ACC112 (cell line): ENCODE data around the gene EML4.

Experiments
- H2AFZ ChIP-seq: fragments of 200-600 bp; sonication (generic); one replicate; pipeline ENCODE4 v1.6.0; 2017; ENCODE audit warnings: antibody characterized with exemption, low read length; ENCODE audit not compliant: unreplicated experiment
- H3K27ac ChIP-seq: fragments of 200-600 bp; sonication (generic); 2 replicates; pipeline ENCODE4 v1.5.1; 2014; ENCODE audit warnings: low read depth, mild to moderate bottlenecking, antibody characterized with exemption, low read length, moderate library complexity
- H3K27me3 ChIP-seq: fragments of 200-600 bp; sonication (generic); 2 replicates; pipeline ENCODE4 v1.6.1; 2014; ENCODE audit warnings: mild to moderate bottlenecking, antibody characterized with exemption, low read length, moderate library complexity, mixed read lengths; ENCODE audit not compliant: insufficient read depth
- H3K36me3 ChIP-seq: fragments of 200-600 bp; sonication (generic); 2 replicates; pipeline ENCODE4 v1.6.1; 2016; ENCODE audit warnings: mild to moderate bottlenecking, antibody characterized with exemption, low read length, moderate library complexity, mixed read lengths; ENCODE audit not compliant: insufficient read depth
- H3K4me1 ChIP-seq: fragments of 200-600 bp; sonication (generic); one replicate; pipeline ENCODE4 v1.6.1; 2016; ENCODE audit warnings: low read length, mixed read lengths; ENCODE audit not compliant: insufficient read depth, unreplicated experiment, control insufficient read depth
- H3K4me3 ChIP-seq: fragments of 200-600 bp; sonication (generic); 2 replicates; pipeline ENCODE4 v1.5.1; 2014; ENCODE audit warnings: mild to moderate bottlenecking, low read depth, low read length
- H3K79me2 ChIP-seq: fragments of 200-600 bp; sonication (generic); one replicate; pipeline ENCODE4 v1.6.0; 2016; ENCODE audit warnings: low read length; ENCODE audit not compliant: control insufficient read depth, unreplicated experiment, insufficient read depth

EML4 gene

DNA sequence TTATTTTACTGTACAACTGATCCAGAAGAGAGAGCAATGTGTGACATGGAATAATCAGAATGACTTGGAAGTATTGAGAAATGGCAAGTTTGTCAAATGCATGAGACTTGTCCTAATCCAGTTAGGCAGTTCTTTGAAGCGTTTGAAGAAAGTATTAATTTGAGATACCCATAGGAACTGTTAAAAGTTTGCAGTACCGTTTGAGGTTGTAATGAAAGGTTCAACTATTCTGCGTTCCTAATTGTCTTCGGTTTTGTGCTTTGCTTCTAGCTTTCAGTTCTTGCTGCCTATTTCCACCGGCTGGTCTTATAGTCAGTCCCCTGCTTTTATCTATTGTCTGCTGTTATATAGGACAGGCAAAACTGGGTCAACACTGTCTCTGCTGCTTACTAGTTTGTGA lies 150.1 kb downstream of the EML4 start:
- peaks cover 17% of the 10 kb centered on the region for H3K4me1 ChIP-seq

DNA sequence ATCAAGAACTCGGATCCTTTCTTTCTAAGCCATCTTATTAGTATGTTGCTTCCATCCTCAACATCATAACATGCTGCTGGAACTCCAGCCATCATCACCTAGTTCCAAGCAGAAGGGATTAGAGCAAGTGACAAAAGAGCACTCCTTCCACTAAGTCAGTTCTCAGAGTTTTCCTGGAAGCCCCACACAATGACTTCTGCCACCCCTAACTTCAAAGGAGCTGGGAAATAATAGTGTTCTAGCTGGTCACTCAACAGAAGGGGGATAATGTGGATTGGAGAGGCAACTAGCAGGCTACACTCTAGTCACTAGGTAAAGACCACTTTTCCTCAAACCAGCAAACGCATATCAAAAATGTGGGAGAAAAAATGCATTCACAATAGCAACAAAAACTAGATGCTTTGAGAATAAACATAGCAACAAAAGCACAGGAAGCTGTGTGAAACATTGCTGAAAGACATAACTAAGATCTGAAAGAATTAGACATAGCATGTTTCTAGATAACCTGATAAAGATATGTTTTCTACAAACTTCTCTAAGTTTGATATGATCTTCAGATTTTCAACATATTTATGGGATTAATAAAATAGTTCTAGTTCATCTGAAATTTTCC lies 152.4 kb downstream of the EML4 start:
- Histone ChIP-seq H3K79me2 (no peaks in the 10 kb centered on the region), H3K4me1 (no peaks in the 10 kb centered on the region), H3K4me3 (no peak overlapping the region), H3K27me3 (no peaks in the 10 kb centered on the region), H3K27ac (no peak overlapping the region), H2AFZ (no peak overlapping the region), H3K36me3 (peaks cover 30% of the 10 kb centered on the region)

More for the DNA sequence above, 150.1 kb downstream of the EML4 start:
- Histone ChIP-seq H2AFZ (no peak overlapping the region), H3K36me3 (peaks cover 26% of the 10 kb centered on the region), H3K27me3 (no peaks in the 10 kb centered on the region), H3K79me2 (no peaks in the 10 kb centered on the region), H3K4me3 (no peak overlapping the region), H3K27ac (no peak overlapping the region)

DNA sequence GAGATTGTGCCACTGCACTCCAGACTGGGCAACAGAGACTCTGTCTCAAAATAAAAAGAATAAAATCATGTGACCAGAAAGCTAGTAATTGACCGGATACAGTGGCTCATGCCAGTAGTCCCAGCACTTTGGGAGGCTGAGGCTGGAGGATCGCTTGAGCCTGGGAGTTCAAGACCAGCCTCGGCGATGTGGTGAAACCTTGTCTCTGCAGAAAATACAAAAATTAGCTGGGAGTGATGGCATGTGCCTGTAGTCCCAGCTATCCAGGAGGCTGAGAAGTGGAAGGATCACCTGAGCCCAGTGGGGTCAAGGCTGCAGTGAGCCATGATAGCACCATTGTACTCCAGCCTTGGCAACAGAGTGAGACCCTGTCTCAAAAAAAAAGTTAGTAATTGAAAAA lies 155.1 kb downstream of the EML4 start:
- H3K36me3 ChIP-seq = peaks cover 13% of the 10 kb centered on the region
- no peak overlapping the region for H2AFZ ChIP-seq
- no peaks in the 10 kb centered on the region for H3K27me3 ChIP-seq
- no peak overlapping the region for H3K27ac ChIP-seq
- H3K4me3 ChIP-seq = no peak overlapping the region
- no peaks in the 10 kb centered on the region for H3K79me2 ChIP-seq
- H3K4me1 ChIP-seq = no peaks in the 10 kb centered on the region

- Histone ChIP-seq H3K27me3 (no peaks in the 10 kb centered on the region), H2AFZ (no peak overlapping the region), H3K79me2 (no peaks in the 10 kb centered on the region), H3K27ac (no peak overlapping the region), H3K36me3 (peaks cover 16% of the 10 kb centered on the region), H3K4me1 (no peaks in the 10 kb centered on the region), H3K4me3 (no peak overlapping the region)
Measured at GRCh38 chr2:42324949-42325348, 155.8 kb downstream of the EML4 start.

DNA sequence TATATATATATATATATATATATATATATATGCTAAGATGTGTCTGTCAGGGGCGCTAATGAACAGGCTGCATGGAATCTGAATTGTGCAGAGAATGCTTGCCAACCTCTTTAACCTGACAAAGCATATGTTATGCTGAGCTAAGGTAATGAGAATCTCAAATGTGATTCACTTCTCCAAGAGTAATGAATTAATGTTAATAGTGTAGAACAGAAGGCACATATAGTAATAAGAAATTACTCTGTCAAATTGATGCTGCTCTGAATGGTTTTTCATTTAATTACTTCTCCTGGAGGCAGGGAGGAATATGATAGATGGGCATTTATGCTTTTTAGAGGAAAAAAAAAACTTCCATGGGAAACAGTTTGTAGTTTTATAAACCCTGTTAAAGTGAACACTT lies 156.5 kb downstream of the EML4 start:
- Histone ChIP-seq H2AFZ (no peak overlapping the region), H3K4me1 (peaks cover under 1% of the 10 kb centered on the region), H3K27ac (no peak overlapping the region), H3K36me3 (peaks cover 16% of the 10 kb centered on the region), H3K4me3 (no peak overlapping the region), H3K79me2 (no peaks in the 10 kb centered on the region), H3K27me3 (no peaks in the 10 kb centered on the region)

DNA sequence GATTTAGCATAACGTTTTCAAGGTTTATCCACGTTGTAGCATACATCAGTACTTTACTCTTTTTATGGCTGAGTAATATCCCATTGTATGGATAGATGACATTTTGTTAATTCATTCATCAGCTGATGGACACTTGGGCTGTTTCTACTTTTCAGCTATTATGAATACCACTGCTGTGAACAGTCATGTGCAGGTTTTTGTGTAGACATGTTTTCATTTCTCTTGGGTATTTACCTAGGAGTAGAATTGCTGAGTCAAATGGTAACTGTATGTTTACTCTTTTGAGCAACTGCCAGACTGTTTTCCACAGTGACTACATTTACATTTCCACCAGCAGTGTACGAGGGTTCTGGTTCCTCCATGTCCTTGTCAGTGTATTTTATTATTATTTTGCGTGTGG lies 158.0 kb downstream of the EML4 start:
- peaks cover 20% of the 10 kb centered on the region; the same call in 1 of the 2 replicates for H3K36me3 ChIP-seq

DNA sequence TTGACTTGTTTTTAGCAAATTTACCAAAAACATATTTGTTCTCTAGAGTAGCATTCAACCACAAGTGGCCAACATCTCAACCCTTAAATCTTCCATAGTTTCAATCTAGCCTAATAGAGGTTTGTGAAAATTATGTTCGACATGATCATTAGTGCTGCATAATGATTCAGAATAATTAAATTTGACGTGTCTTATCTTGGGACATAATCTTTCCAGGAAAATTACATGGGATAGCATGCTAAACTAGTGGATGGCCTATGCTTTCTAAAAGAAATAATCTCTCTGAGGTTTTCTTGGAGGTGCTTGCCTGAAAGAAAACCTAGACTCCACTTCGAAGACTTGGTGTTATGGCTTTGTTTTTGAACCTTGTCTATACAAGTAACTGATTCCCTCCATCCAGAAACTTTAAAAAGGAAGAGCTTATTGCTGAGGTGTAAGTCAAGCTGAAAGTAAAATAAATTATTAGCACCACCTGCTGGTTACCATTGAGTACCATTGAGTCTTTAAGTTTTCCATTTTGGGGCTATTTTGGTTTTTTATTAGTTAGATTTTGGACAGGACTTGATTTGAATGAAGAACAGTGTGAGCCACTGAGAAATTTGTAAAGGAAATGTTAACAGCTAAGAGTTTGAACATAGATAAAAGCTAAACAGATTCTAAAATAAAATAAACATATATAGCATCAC lies 159.1 kb downstream of the EML4 start:
- Histone ChIP-seq H3K4me1 (peaks cover 10% of the 10 kb centered on the region), H3K27ac (no peak overlapping the region), H3K27me3 (no peaks in the 10 kb centered on the region), H3K79me2 (no peaks in the 10 kb centered on the region), H3K4me3 (no peak overlapping the region), H3K36me3 (peaks cover 26% of the 10 kb centered on the region), H2AFZ (no peak overlapping the region)

More for the DNA sequence above, 158.0 kb downstream of the EML4 start:
- Histone ChIP-seq H3K27ac (no peak overlapping the region), H3K4me1 (peaks cover 10% of the 10 kb centered on the region), H2AFZ (no peak overlapping the region), H3K79me2 (no peaks in the 10 kb centered on the region), H3K27me3 (no peaks in the 10 kb centered on the region), H3K4me3 (no peak overlapping the region)

- no peaks in the 10 kb centered on the region for H3K79me2 ChIP-seq
- no peaks in the 10 kb centered on the region for H3K27me3 ChIP-seq
- H3K4me1 ChIP-seq = peaks cover 10% of the 10 kb centered on the region
- peaks cover 26% of the 10 kb centered on the region for H3K36me3 ChIP-seq
- H3K4me3 ChIP-seq = no peak overlapping the region
- H3K27ac ChIP-seq = no peak overlapping the region
- H2AFZ ChIP-seq = no peak overlapping the region
Measured at GRCh38 chr2:42328923-42329322, 159.8 kb downstream of the EML4 start.

- H3K36me3 ChIP-seq = peaks cover 26% of the 10 kb centered on the region
- no peak overlapping the region for H2AFZ ChIP-seq
- H3K4me3 ChIP-seq = no peak overlapping the region
- H3K27me3 ChIP-seq = no peaks in the 10 kb centered on the region
- peaks cover 10% of the 10 kb centered on the region for H3K4me1 ChIP-seq
- H3K79me2 ChIP-seq = no peaks in the 10 kb centered on the region
- H3K27ac ChIP-seq = no peak overlapping the region
Measured at GRCh38 chr2:42329736-42330135, 160.6 kb downstream of the EML4 start.

DNA sequence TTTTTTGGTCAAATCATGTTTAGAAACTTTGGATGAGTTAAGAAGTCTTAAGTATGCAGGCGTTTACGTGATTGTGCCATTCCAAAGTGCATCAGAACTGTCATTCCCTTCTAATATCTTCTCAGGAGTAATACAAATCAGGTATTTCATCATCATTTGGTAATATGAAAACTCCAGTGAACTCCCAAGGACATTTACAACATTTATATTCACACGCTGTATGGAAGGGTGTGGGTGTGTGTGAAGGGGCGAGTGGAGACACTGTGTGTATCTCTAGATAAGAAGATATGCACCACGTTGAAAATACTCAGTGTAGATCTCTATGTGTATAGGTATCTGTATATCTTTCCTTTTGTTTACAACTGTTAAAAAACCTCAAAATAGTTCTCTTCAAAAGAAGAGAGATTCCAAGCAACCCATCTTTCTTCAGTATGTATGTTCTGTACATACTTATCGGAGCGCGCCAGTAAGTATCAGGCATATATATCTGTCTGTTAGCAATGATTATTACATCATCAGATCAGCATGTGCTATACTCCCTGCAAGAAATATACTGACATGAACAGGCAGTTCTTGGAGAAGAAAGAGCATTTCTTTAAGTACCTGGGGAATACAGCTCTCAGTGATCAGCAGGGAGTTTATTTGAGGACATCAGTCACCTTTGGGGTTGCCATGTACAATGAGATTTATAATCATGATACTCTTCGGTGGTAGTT lies 162.6 kb downstream of the EML4 start:
- Histone ChIP-seq H3K4me3 (no peak overlapping the region), H3K36me3 (peaks cover 28% of the 10 kb centered on the region), H3K79me2 (no peaks in the 10 kb centered on the region), H3K27ac (no peak overlapping the region), H3K4me1 (peaks cover 10% of the 10 kb centered on the region), H2AFZ (no peak overlapping the region), H3K27me3 (no peaks in the 10 kb centered on the region)

- H2AFZ ChIP-seq = no peak overlapping the region
- no peak overlapping the region for H3K27ac ChIP-seq
- no peak overlapping the region for H3K4me3 ChIP-seq
- H3K27me3 ChIP-seq = no peaks in the 10 kb centered on the region
- H3K36me3 ChIP-seq = peaks cover 33% of the 10 kb centered on the region
- no peaks in the 10 kb centered on the region for H3K79me2 ChIP-seq
- H3K4me1 ChIP-seq = peaks cover 10% of the 10 kb centered on the region
Measured at GRCh38 chr2:42332575-42332974, 163.4 kb downstream of the EML4 start.
